CD8-positive, alpha-beta memory T cell (primary cell): ENCODE data around the gene MAP2. TPM values are rescaled to one million over a fixed set of nuclear protein-coding genes. Genes with fewer than 3 reads are reported as not detected.

Experiments
- CTCF ChIA-PET: fragments of 350-600 bp; sonication (Branson Sonifier 250); formaldehyde crosslinking; loops from one replicate; lab custom pipeline; 2021; ENCODE audit warnings: antibody characterized with exemption; lab: Charles Lee
- POLR2A ChIA-PET: fragments of 350-600 bp; sonication (Branson Sonifier 250); formaldehyde crosslinking; loops from one replicate; lab custom pipeline; 2021; ENCODE audit warnings: antibody characterized with exemption; lab: Charles Lee
- DNase-seq, 5 donors: peaks; one replicate each; pipeline versions ENCODE4 v3.0.0 to v3.0.0-alpha.2; 2020 to 2022; ENCODE audit warnings: mixed read lengths in 1 of 5
- H3K27ac ChIP-seq: one replicate; pipeline ENCODE4 v1.7.0; 2013; ENCODE audit warnings: low read depth, mild to moderate bottlenecking, low read length, moderate library complexity
- H3K27me3 ChIP-seq: 2 replicates; pipeline ENCODE4 v1.7.0; 2013; ENCODE audit warnings: low read length, mild to moderate bottlenecking; ENCODE audit not compliant: insufficient read depth, poor library complexity, severe bottlenecking
- H3K36me3 ChIP-seq: 2 replicates; pipeline ENCODE4 v1.7.0; 2013; ENCODE audit warnings: mild to moderate bottlenecking, low read length, moderate library complexity; ENCODE audit not compliant: insufficient read depth
- H3K4me1 ChIP-seq: 2 replicates; pipeline ENCODE4 v1.7.0; 2013; ENCODE audit warnings: mild to moderate bottlenecking, low read length, moderate library complexity; ENCODE audit not compliant: insufficient read depth
- H3K4me3 ChIP-seq: 2 replicates; pipeline ENCODE4 v1.7.0; 2013; ENCODE audit warnings: mild to moderate bottlenecking, low read length
- H3K9me3 ChIP-seq: 2 replicates; pipeline ENCODE4 v1.7.0; 2013; ENCODE audit warnings: mild to moderate bottlenecking, low read length
- H3K27ac Mint-ChIP-seq, 8 donors: one replicate each; pipeline ENCODE4 v1.8.0; 2020 to 2021; ENCODE audit warnings: mixed read lengths in 8 of 8, mild to moderate bottlenecking in 6 of 8, inconsistent platforms in 3 of 8, moderate library complexity in 3 of 8
- H3K27me3 Mint-ChIP-seq, 2 donors: one replicate each; pipeline ENCODE4 v1.8.0; 2020 to 2021; ENCODE audit warnings: mixed read lengths in 2 of 2, mild to moderate bottlenecking in 1 of 2, moderate library complexity in 1 of 2
- H3K36me3 Mint-ChIP-seq, 3 donors: one replicate each; pipeline ENCODE4 v1.8.0; 2020 to 2021; ENCODE audit warnings: mixed read lengths in 3 of 3, inconsistent platforms in 1 of 3, mild to moderate bottlenecking in 1 of 3
- H3K4me1 Mint-ChIP-seq, 3 donors: one replicate each; pipeline ENCODE4 v1.8.0; 2020 to 2021; ENCODE audit warnings: mixed read lengths in 3 of 3, inconsistent platforms in 1 of 3, mild to moderate bottlenecking in 1 of 3
- H3K4me3 Mint-ChIP-seq, 7 donors: one replicate each; pipeline ENCODE4 v1.8.0; 2020 to 2021; ENCODE audit warnings: mixed read lengths in 7 of 7, mild to moderate bottlenecking in 6 of 7, moderate library complexity in 4 of 7, inconsistent platforms in 2 of 7
- H3K9me3 Mint-ChIP-seq, 5 donors: one replicate each; pipeline ENCODE4 v1.8.0; 2020 to 2022; ENCODE audit warnings: mixed read lengths in 5 of 5, mild to moderate bottlenecking in 3 of 5, moderate library complexity in 2 of 5, inconsistent platforms in 1 of 5
- polyA plus RNA-seq: library from polyadenylated mRNA; unstranded; fragments of 300-500 nt; fragmentation: Illumina TruSeq; gene quantifications from one replicate; pipeline ENCODE4 v1.2.3, GENCODE V29; 2021
- total RNA-seq, 2 experiments: library from RNA; stranded (reverse); gene quantifications; one replicate each; pipeline ENCODE4 v1.2.3, GENCODE V29; 2021

The MAP2 gene
- total and polyA plus RNA-seq, 3 experiments from 2014 or later = 0.08 TPM; not detected in 2

- Mint-ChIP-seq H3K27ac (no peak overlapping the region), H3K27me3 (no peaks in the 10 kb centered on the region), H3K9me3 (peaks cover 0 to 2% (median 0%) of the 10 kb centered on the region in 5 donors), H3K36me3 (no peaks in the 10 kb centered on the region), H3K4me1 (no peaks in the 10 kb centered on the region), H3K4me3 (no peak overlapping the region)
- ChIA-PET POLR2A (no interaction called here), CTCF (no interaction called here)
- DNase-seq = no peak
- Histone ChIP-seq H3K27me3 (no peaks in the 10 kb centered on the region), H3K9me3 (no peaks in the 10 kb centered on the region), H3K4me3 (no peak overlapping the region), H3K36me3 (no peaks in the 10 kb centered on the region), H3K4me1 (no peaks in the 10 kb centered on the region), H3K27ac (no peak overlapping the region)
These were observed 214.5 kb downstream of the MAP2 start for GRCh38 chr2:209638346-209638745.

- no peaks in the 10 kb centered on the region for H3K9me3 ChIP-seq
- no peaks in the 10 kb centered on the region for H3K4me1 ChIP-seq
- H3K27me3 ChIP-seq = no peaks in the 10 kb centered on the region
- no peaks in the 10 kb centered on the region for H3K36me3 ChIP-seq
- H3K4me3 ChIP-seq = no peak overlapping the region
- POLR2A ChIA-PET = no interaction called here
- Mint-ChIP-seq H3K9me3 (peaks cover 0 to 2% (median 0%) of the 10 kb centered on the region in 5 donors), H3K27ac (no peak overlapping the region), H3K4me1 (no peaks in the 10 kb centered on the region), H3K4me3 (no peak overlapping the region), H3K27me3 (no peaks in the 10 kb centered on the region), H3K36me3 (no peaks in the 10 kb centered on the region)
- CTCF ChIA-PET = no interaction called here
- no peak overlapping the region for H3K27ac ChIP-seq
- no peak for DNase-seq
These were observed 216.5 kb downstream of the MAP2 start for GRCh38 chr2:209640358-209640757.

- Histone ChIP-seq H3K9me3 (no peaks in the 10 kb centered on the region), H3K36me3 (no peaks in the 10 kb centered on the region), H3K4me1 (no peaks in the 10 kb centered on the region), H3K27me3 (no peaks in the 10 kb centered on the region), H3K4me3 (no peak overlapping the region), H3K27ac (no peak overlapping the region)
- H3K36me3 Mint-ChIP-seq = no peaks in the 10 kb centered on the region
- H3K27me3 Mint-ChIP-seq = no peaks in the 10 kb centered on the region
- H3K4me3 Mint-ChIP-seq = no peak overlapping the region
- CTCF ChIA-PET = no interaction called here
- H3K27ac Mint-ChIP-seq = no peak overlapping the region
- POLR2A ChIA-PET = no interaction called here
- no peaks in the 10 kb centered on the region for H3K4me1 Mint-ChIP-seq
- DNase-seq = no peak
- peaks cover 0 to 4% (median 0%) of the 10 kb centered on the region in 5 donors for H3K9me3 Mint-ChIP-seq
These were observed 218.4 kb downstream of the MAP2 start for GRCh38 chr2:209642146-209642820.

GRCh38 chr2:209644842-209645241 is 221.0 kb downstream of the MAP2 start:
- Histone ChIP-seq H3K4me3 (no peak overlapping the region), H3K27ac (no peak overlapping the region), H3K9me3 (no peaks in the 10 kb centered on the region), H3K4me1 (no peaks in the 10 kb centered on the region), H3K27me3 (no peaks in the 10 kb centered on the region), H3K36me3 (no peaks in the 10 kb centered on the region)
- ChIA-PET POLR2A (no interaction called here), CTCF (no interaction called here)
- DNase-seq = no peak
- Mint-ChIP-seq H3K4me3 (no peak overlapping the region), H3K27me3 (no peaks in the 10 kb centered on the region), H3K9me3 (peaks cover 0 to 3% (median 0%) of the 10 kb centered on the region in 5 donors), H3K4me1 (no peaks in the 10 kb centered on the region), H3K27ac (no peak overlapping the region), H3K36me3 (no peaks in the 10 kb centered on the region)

- no peak overlapping the region for H3K27ac Mint-ChIP-seq
- H3K9me3 Mint-ChIP-seq = peaks cover 0 to 5% (median 4%) of the 10 kb centered on the region in 5 donors
- Histone ChIP-seq H3K9me3 (no peaks in the 10 kb centered on the region), H3K27me3 (no peaks in the 10 kb centered on the region), H3K36me3 (no peaks in the 10 kb centered on the region), H3K4me3 (no peak overlapping the region), H3K27ac (no peak overlapping the region), H3K4me1 (no peaks in the 10 kb centered on the region)
- no peak for DNase-seq
- no peaks in the 10 kb centered on the region for H3K4me1 Mint-ChIP-seq
- no peak overlapping the region for H3K4me3 Mint-ChIP-seq
- H3K36me3 Mint-ChIP-seq = no peaks in the 10 kb centered on the region
- POLR2A ChIA-PET = no interaction called here
- CTCF ChIA-PET = no interaction called here
- no peaks in the 10 kb centered on the region for H3K27me3 Mint-ChIP-seq
These were observed 224.9 kb downstream of the MAP2 start for GRCh38 chr2:209648714-209649113.

- Histone ChIP-seq H3K36me3 (no peaks in the 10 kb centered on the region), H3K4me3 (no peak overlapping the region), H3K27ac (no peak overlapping the region), H3K4me1 (no peaks in the 10 kb centered on the region), H3K27me3 (no peaks in the 10 kb centered on the region), H3K9me3 (no peaks in the 10 kb centered on the region)
- H3K36me3 Mint-ChIP-seq = no peaks in the 10 kb centered on the region
- H3K27ac Mint-ChIP-seq = no peak overlapping the region
- H3K4me1 Mint-ChIP-seq = no peaks in the 10 kb centered on the region
- ChIA-PET CTCF (no interaction called here), POLR2A (no interaction called here)
- no peaks in the 10 kb centered on the region for H3K27me3 Mint-ChIP-seq
- no peak for DNase-seq
- peaks cover 0 to 12% (median 2%) of the 10 kb centered on the region in 5 donors for H3K9me3 Mint-ChIP-seq
- H3K4me3 Mint-ChIP-seq = no peak overlapping the region
These were observed 229.3 kb downstream of the MAP2 start for GRCh38 chr2:209653134-209653533.

- no peaks in the 10 kb centered on the region for H3K4me1 Mint-ChIP-seq
- H3K9me3 ChIP-seq = no peaks in the 10 kb centered on the region
- no peaks in the 10 kb centered on the region for H3K36me3 ChIP-seq
- H3K4me3 ChIP-seq = no peak overlapping the region
- CTCF ChIA-PET = no interaction called here
- H3K27me3 ChIP-seq = no peaks in the 10 kb centered on the region
- H3K27me3 Mint-ChIP-seq = no peaks in the 10 kb centered on the region
- H3K27ac ChIP-seq = no peak overlapping the region
- H3K36me3 Mint-ChIP-seq = no peaks in the 10 kb centered on the region
- no peak overlapping the region for H3K27ac Mint-ChIP-seq
- DNase-seq = no peak
- no peaks in the 10 kb centered on the region for H3K4me1 ChIP-seq
- POLR2A ChIA-PET = no interaction called here
- peaks cover 0 to 11% (median 6%) of the 10 kb centered on the region in 5 donors for H3K9me3 Mint-ChIP-seq
- H3K4me3 Mint-ChIP-seq = no peak overlapping the region
These were observed 237.5 kb downstream of the MAP2 start for GRCh38 chr2:209661286-209661894.

- no peak overlapping the region for H3K27ac ChIP-seq
- Mint-ChIP-seq H3K36me3 (no peaks in the 10 kb centered on the region), H3K4me1 (no peaks in the 10 kb centered on the region), H3K9me3 (peaks cover 0 to 7% (median 4%) of the 10 kb centered on the region in 5 donors), H3K27ac (no peak overlapping the region), H3K27me3 (no peaks in the 10 kb centered on the region), H3K4me3 (no peak overlapping the region)
- H3K27me3 ChIP-seq = no peaks in the 10 kb centered on the region
- CTCF ChIA-PET = no interaction called here
- H3K36me3 ChIP-seq = no peaks in the 10 kb centered on the region
- no peaks in the 10 kb centered on the region for H3K9me3 ChIP-seq
- no peaks in the 10 kb centered on the region for H3K4me1 ChIP-seq
- no peak for DNase-seq
- POLR2A ChIA-PET = no interaction called here
- H3K4me3 ChIP-seq = no peak overlapping the region
These were observed 238.2 kb downstream of the MAP2 start for GRCh38 chr2:209662021-209662420.
